T-helper 9 cell (primary cell): ENCODE results near the gene OR5M11.
"Not testable (repeated sequence)": the region's sequence is repeated elsewhere in the genome, so short reads cannot be mapped to it uniquely, and the experiment has no call there.

ENCODE experiments used
- DNase-seq: peaks from one replicate; pipeline ENCODE4 v3.0.0-alpha.2; 2020
- total RNA-seq, 2 donors: gene quantifications; one replicate each; lab custom pipeline; 2026; lab: John Stamatoyannopoulos, UW

OR5M11 gene
- 0 reads per million in 2 donors for total RNA-seq

DNA sequence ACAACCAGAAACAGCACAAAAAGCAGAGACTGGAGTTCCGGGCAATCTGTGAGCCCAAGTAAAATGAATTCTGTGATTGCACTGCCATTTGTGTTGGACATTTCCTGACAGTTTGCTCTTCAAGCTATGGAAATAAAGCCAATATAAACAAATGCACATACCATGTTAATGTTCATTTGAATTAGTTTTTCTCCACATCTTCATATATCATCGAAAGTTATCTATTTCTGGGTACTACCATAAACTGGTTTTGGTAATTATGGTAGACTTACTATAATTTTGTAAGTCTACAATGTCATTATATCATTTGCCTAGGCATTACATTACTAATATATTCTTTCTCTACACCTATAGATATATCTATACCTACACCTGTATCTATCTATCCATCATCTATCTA, at the start of gene OR5M11:
Gene OR5M11, minus strand, starts transcription at position 101 of the 400 bp plus-strand sequence. Its CDS starts 0 bp downstream, at position 101.
- no peak for DNase-seq

DNA sequence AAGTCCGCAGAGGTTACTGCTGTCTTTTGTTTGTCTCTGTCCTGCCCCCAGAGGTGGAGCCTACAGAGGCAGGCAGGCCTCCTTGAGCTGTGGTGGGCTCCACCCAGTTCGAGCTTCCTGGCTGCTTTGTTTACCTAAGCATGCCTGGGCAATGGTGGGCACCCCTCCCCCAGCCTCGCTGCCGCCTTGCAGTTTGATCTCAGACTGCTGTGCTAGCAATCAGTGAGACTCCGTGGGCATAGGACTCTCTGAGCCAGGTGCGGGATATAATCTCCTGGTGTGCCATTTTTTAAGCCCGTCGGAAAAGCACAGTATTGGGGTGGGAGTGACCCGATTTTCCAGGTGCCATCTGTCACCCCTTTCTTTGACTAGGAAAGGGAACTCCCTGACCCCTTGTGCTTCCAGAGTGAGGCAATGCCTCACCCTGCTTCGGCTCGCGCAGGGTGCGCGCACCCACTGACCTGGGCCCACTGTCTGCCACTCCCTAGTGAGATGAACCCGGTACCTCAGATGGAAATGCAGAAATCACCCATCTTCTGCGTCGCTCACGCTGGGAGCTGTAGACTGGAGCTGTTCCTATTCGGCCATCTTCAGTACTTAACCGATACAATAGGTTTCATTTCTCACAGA, 49.1 kb upstream of the OR5M11 start:
- DNase-seq: not testable (repeated sequence)

DNA sequence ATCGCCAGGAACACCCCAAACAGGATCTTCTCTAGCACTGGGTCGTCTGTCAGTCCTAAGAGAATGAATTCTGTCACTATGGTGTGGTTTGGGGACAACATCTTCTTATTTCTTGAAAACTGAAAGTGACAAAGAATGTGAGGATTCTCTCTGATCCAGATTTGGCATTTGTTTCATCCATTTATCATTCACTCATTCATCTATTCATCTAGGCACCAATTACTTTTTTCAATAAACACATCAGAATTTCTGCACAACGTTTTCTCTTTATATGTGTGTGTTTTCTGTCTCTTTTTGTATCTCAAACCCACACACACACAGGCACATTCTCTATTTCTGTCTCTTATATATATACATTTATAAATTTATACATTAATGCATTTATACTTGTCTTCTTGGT, 34.6 kb upstream of the OR5M11 start, which contains the start of gene OR5M10:
Gene OR5M10, minus strand, starts transcription at position 101 of the 400 bp plus-strand sequence. Its CDS starts 0 bp downstream, at position 101.
- DNase-seq: no peak

DNA sequence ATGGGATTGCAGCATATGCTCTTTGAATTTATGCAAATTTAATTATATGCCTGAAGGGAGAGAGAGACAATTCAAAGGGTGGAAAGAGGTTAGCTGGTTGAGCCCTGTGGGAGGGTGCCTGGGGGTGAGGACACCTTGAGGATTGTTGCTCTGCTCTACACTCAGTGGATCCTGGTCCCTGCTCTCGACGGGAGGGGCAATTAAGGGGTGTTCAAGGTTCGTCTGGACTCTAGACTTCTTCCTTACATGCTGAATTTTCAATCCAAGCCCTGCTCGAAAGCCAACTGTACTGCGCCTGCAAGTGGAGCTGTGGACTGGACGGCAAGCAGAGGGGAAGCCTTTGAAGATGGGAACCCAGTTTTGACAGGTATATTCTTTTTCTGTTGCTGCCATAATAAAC, 15.5 kb upstream of the OR5M11 start:
- DNase-seq: no peak

DNA sequence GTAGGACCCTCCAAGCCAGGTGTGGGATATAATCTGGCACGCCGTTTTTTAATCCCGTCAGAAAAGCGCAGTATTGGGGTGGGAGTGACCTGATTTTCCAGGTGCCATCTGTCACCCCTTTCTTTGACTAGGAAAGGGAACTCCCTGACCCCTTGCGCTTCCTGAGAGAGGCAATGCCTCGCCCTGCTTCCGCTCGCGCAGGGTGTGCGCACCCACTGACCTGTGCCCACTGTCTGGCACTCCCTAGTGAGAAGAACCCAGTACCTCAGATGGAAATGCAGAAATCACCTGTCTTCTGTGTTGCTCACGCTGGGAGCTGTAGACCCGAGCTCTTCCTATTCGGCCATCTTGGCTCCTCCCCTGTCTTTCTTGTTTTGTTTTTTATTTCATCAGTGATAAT, 11.6 kb upstream of the OR5M11 start:
- DNase-seq: not testable (repeated sequence)

DNA sequence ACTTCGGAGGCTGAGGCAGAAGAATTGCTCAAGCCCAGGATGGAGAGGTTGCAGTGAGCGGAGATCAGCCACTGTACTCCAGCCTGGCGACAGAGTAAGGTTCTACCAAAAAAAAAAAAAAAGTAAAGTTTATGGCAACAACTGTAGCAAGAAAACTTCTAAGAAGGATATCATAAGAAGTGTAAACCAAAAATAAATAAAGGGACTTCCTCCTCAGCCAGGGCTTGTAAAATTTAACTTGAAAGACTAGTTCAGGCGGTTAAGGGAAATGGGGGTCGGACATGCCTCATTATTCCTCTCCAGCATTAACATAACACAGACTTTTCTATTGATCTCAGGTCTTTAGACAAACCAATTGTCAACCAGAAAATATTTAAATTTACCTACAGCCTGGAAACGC, 2.5 kb upstream of the OR5M11 start:
- no peak for DNase-seq

DNA sequence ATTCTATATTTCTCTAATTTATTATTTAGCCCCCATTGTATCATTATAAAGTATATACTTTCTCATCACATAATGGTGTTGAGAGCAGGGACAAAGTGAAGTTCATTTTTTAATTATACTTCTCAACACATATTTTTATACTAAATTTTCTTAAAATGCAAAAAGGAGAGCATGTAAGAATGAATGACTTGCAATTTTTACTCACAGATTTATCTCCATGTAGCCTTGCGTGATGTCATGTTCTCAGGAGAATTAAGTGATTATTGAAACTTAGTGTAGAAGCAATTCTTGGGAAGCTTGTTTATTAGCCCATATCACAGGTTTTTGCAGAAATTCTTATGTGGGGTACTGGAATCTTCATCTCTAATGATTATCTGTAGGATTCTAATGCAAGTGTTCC, 682 bp upstream of the OR5M11 start:
- DNase-seq: no peak

DNA sequence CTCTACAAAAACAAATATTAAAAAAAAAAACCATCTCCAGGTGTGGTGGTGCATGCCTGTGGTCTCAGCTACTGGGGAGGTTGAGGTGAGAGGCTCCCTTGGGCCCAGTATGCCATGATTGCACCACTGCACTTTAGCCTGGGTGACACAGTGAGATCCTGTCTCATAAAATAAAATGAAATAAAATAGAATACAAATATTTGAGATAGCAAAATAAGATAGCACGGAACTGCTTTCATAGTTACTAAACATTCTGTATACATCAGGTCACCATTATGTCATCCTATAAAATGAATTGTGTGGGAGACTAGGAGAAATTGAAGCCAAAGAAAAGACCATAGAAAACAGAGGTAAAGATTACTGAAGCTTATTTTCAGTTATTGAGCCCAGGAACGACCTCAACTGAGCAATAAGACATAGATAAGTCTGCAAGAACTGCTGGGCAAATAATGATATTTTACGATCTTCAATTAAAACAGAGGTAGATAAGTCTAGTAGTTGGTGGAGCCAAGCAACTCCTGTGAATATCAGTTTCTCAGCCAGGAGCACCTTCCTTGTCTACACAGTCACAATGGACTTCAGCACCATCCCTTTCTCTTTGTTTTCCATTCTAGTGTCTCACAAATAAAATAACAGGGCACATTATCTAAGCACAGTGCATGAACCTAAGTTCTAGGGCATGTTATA, 9.9 kb downstream of the OR5M11 start:
- DNase-seq: no peak

DNA sequence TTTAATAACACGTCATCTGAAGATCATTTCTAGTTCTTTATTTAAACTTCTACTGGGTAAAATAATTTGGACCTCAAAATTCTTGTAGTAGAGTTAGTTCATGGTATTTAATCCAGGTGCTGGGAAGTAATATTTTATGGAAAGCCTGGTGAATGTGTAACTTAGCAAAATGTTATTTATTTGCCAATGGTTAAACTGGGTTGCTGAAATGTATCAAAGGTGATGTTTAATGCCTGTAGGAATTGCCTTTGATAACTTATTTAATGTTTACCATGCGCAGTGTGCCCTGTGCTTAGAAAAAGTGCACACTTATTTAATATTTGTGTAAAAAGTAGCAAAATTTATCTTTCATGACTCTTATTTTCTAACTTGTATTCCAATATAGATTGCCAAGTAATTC, 11.2 kb downstream of the OR5M11 start:
- DNase-seq: no peak

DNA sequence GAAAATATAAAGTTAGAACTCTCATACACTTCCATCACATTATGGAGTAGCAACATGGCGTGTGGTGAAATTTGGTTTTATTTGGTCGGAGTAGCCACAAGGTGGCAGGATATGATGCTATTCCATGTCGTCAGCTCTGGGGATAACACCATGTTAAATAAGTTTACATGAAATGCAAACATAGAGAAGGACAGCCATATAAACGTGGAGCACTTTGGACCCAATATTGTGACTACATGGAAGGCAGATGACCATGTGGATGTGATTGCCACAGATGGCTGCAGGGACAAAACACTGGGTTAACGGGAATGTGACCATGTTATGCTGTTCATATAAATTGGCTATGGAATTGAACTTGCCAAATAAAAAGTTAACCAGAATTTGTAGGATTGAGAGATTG, 21.0 kb downstream of the OR5M11 start:
- no peak for DNase-seq

DNA sequence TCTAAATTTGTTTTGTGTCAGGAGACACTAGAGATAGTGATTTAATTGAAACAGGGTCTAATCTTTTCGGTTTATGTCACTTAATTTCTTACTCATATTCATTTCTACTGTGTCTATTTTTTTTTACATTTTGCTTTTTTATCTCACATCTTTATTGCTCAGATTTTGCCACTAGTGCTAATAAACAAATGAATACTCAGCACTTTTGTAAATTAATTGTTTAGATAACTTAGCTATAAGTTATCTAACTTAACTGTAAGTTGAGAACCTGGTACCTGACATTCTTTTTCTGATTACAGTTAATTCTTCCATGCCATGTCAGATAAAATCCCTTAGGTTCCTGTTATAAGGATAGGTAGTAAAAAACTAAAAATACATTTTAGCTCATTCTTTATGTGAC, 29.8 kb downstream of the OR5M11 start:
- no peak for DNase-seq

DNA sequence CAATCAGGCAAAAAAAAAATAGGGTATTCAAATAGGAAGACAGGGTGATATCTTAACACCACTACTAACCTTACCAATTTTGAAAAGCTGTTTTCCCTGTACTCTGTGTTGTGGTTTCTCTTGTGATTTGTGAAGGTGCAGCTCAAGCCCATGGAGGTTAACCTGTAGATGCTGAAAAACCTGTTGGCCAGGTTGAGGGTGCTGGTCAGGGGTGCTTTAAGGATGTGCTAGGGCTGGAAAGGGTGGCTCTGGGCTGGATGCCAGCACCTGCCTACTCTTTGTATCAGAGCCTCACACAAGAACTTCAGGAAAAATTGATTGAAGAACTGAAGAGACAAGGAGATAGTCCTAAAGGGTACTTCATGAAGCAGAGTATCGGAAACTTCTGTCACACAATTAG, 33.6 kb downstream of the OR5M11 start:
- DNase-seq: no peak

DNA sequence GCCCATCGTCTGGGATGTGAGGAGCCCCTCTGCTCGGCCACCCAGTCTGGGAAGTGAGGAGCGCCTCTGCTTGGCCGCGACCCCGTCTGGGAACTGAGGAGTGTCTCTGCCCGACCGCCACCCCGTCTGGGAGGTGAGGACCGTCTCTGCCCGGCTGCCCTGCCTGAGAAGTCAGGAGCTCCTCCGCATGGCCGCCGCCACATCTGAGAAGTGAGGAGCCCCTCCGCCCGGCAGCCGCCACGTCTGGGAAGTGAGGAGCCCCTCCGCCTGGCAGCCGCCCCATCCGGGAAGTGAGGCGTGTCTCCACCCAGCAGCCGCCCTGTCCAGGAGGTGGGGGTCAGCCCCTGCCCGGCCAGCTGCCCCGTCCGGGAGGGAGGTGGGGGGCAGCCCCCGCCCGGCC, 46.0 kb downstream of the OR5M11 start:
- no peak for DNase-seq

DNA sequence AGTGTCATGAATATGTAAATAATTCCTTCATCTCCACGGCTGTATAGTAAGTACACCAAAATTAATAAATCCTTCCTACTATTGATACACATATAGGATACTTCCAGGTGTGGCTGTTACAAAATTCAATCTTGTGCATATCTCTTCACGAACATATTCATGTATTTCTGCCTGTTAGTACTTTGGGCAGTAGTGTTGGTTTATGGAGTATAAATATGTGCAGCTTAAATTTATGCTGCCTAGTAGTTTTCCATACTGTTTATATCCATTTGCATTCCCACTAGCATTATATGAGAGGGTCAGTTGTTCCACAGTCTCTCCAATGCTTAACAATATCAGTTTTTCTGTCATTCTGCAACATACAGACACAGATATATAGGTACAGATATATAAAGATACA, 47.9 kb downstream of the OR5M11 start:
- DNase-seq: no peak
